ENCODE measurements around the gene CDH23. TPM values are rescaled to one million over a fixed set of nuclear protein-coding genes. Genes with fewer than 3 reads are reported as not detected.

The CDH23 gene
- polyA plus RNA-seq, 1 donor (not counting 4 experiments of a cell fraction or from before 2014, with no cell fraction given) = 0.01 TPM

DNA sequence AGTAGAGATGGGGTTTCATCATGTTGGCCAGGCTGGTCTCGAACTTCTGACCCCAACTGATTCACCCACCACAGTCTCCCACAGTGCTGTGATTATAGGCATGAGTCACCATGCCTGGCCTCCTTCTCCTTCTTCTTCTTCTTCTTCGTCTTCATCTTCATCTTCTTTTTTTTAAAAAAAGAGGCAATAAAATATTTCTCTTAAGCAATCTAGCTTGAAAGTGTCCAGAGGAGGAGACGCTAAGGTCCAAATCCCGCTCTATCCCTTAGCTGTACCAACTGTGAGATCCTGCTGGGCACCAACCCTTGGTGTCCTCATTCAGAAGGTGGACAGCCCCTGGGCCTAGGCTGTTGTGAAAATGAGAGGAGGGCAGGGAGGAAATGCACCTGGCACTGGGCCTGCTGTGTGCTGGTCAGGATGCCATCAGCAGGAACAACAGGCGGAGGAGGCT is 468.2 kb downstream of the CDH23 start:
- H3K27me3 ChIP-seq (ENCODE audit: control insufficient read depth, extremely low read depth, insufficient read depth, low read length) = no peaks in the 10 kb centered on the region
- DNase-seq (ENCODE audit: low read depth, low spot score) (no peak), FAIRE-seq (no peak)
- no peaks in the 10 kb centered on the region for H3K9me3 ChIP-seq (ENCODE audit: control insufficient read depth, low read depth, low read length)
- no peak for TF ChIP-seq EZH2 (IDR thresholded peaks at IDR 0.05; ENCODE audit: low read length)
- TF ChIP-seq, protein P1, sequence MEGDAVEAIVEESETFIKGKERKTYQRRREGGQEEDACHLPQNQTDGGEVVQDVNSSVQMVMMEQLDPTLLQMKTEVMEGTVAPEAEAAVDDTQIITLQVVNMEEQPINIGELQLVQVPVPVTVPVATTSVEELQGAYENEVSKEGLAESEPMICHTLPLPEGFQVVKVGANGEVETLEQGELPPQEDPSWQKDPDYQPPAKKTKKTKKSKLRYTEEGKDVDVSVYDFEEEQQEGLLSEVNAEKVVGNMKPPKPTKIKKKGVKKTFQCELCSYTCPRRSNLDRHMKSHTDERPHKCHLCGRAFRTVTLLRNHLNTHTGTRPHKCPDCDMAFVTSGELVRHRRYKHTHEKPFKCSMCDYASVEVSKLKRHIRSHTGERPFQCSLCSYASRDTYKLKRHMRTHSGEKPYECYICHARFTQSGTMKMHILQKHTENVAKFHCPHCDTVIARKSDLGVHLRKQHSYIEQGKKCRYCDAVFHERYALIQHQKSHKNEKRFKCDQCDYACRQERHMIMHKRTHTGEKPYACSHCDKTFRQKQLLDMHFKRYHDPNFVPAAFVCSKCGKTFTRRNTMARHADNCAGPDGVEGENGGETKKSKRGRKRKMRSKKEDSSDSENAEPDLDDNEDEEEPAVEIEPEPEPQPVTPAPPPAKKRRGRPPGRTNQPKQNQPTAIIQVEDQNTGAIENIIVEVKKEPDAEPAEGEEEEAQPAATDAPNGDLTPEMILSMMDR (optimal IDR thresholded peaks at IDR 0.05 in 1 of 3, IDR thresholded peaks at IDR 0.05 in 1 of 3, conservative IDR thresholded peaks at IDR 0.05 in 1 of 3; ENCODE audit: extremely low read depth in 1 of 3, insufficient read depth in 2 of 3, low read length in 3 of 3) = no peak
- H4K20me1 ChIP-seq (ENCODE audit: control insufficient read depth, extremely low read depth, insufficient read depth, low read length) = no peaks in the 10 kb centered on the region
- H3K4me3 ChIP-seq (ENCODE audit: control insufficient read depth in 2 of 3, extremely low read depth in 1 of 3, insufficient read depth in 2 of 3, low read depth in 1 of 3, low read length in 3 of 3) = no peak overlapping the region
- no peak overlapping the region for H2AFZ ChIP-seq (ENCODE audit: control insufficient read depth, low read length)
- dilution Hi-C loops (cut with MboI; ENCODE audit: extremely low pct_ligation_motif_present, low sequenced_read_pairs) = no loop called here
- no peak overlapping the region for H3K27ac ChIP-seq (ENCODE audit: control insufficient read depth, insufficient read depth, low read length)
- H3K9ac ChIP-seq (ENCODE audit: control insufficient read depth, extremely low read depth, insufficient read depth, low read length) = no peak overlapping the region
- no peaks in the 10 kb centered on the region for H3K9me1 ChIP-seq (ENCODE audit: control insufficient read depth, extremely low read depth, insufficient read depth, low read length)
- H3K4me2 ChIP-seq (ENCODE audit: control insufficient read depth, extremely low read depth, insufficient read depth, low read depth, low read length) = no peak overlapping the region
- no peaks in the 10 kb centered on the region for H3K79me2 ChIP-seq (ENCODE audit: control insufficient read depth, insufficient read depth, low read length)
- no peaks in the 10 kb centered on the region for H3K36me3 ChIP-seq (ENCODE audit: control insufficient read depth in 2 of 2, extremely low read depth in 1 of 2, insufficient read depth in 2 of 2, low read length in 2 of 2)
- peaks cover 24% of the 10 kb centered on the region for H3K4me1 ChIP-seq (ENCODE audit: control insufficient read depth, extremely low read depth, insufficient read depth, low read length)

Small RNA genes lying within 50 kb of the gene (small RNA-seq; reads per million reads assigned to genes)
- 0 reads per million in 3 experiments for gene MIR7152 (ENCODE audit: insufficient read length in 3 of 3, low read depth in 3 of 3, low replicate concordance in 1 of 3)
- 0 to 2.0 (median 0) reads per million in 3 experiments for gene RNU7-38P (ENCODE audit: insufficient read length in 3 of 3, low read depth in 3 of 3, low replicate concordance in 1 of 3)

Other genes starting within 250 kb of the CDH23 start
- gene UNC5B, start 184.3 kb upstream of the CDH23 start, polyA plus RNA-seq = 0.96 to 3.1 TPM (median 1.1 TPM) in 3 replicates
- 0.29 to 0.76 TPM (median 0.52 TPM) in 3 replicates for gene SLC29A3, start 77.7 kb upstream of the CDH23 start, polyA plus RNA-seq